RWPE2 (cell line): ENCODE results near the gene RAB11FIP3.
"Not testable (repeated sequence)": the region's sequence is repeated elsewhere in the genome, so short reads cannot be mapped to it uniquely, and the experiment has no call there.

Experiments
- ATAC-seq: fragments of 200-7000 bp; cut with Tn5 transposase; 3 replicates; pipeline ENCODE4 v1.9.1; 2021; ENCODE audit warnings: low read depth
- DNase-seq: peaks from one replicate; pipeline ENCODE4 v3.0.0-alpha.2; 2020; ENCODE audit warnings: low spot score
- H3K27ac ChIP-seq: fragments of 450-650 bp; 2 replicates; pipeline ENCODE4 v1.5.1; 2017; ENCODE audit warnings: mild to moderate bottlenecking; ENCODE audit not compliant: poor library complexity, severe bottlenecking
- H3K27me3 ChIP-seq: fragments of 250-450 bp; sonication (Bioruptor Pico); 2 replicates; pipeline ENCODE4 v1.5.1; 2021; ENCODE audit warnings: mild to moderate bottlenecking, moderate library complexity; ENCODE audit not compliant: insufficient read depth, poor library complexity, severe bottlenecking
- H3K36me3 ChIP-seq: fragments of 250-450 bp; sonication (Bioruptor Pico); 2 replicates; pipeline ENCODE4 v1.5.1; 2020; ENCODE audit warnings: low read depth, mild to moderate bottlenecking, moderate library complexity
- H3K4me1 ChIP-seq: fragments of 250-450 bp; sonication (Bioruptor Pico); 2 replicates; pipeline ENCODE4 v1.5.1; 2021; ENCODE audit warnings: mild to moderate bottlenecking, moderate library complexity; ENCODE audit not compliant: insufficient read depth, poor library complexity, severe bottlenecking
- H3K4me3 ChIP-seq: fragments of 250-450 bp; sonication (Bioruptor Pico); 2 replicates; pipeline ENCODE4 v1.5.1; 2021; ENCODE audit warnings: mild to moderate bottlenecking, moderate library complexity; ENCODE audit not compliant: severe bottlenecking
- H3K9me3 ChIP-seq: fragments of 250-450 bp; sonication (Bioruptor Pico); 2 replicates; pipeline ENCODE4 v1.5.1; 2021; ENCODE audit warnings: mild to moderate bottlenecking, moderate library complexity; ENCODE audit not compliant: severe bottlenecking
- CTCF ChIP-seq: fragments of 450-650 bp; IDR thresholded peaks from one replicate; pipeline ENCODE4 v1.5.1; 2017; ENCODE audit warnings: mild to moderate bottlenecking, moderate library complexity; ENCODE audit not compliant: poor library complexity, severe bottlenecking

Gene RAB11FIP3

GRCh38 chr16:505479-506245, 80.2 kb downstream of the RAB11FIP3 start:
- H3K27ac ChIP-seq, result no peak overlapping the region
- no peaks in the 10 kb centered on the region for H3K27me3 ChIP-seq
- DNase-seq (peak; percentile 55), ATAC-seq (no peak)
- H3K4me3 ChIP-seq, result no peak overlapping the region
- H3K36me3 ChIP-seq, result no peaks in the 10 kb centered on the region
- TF ChIP-seq CTCF, result no peak
- no peaks in the 10 kb centered on the region for H3K9me3 ChIP-seq
- H3K4me1 ChIP-seq, result no peaks in the 10 kb centered on the region

- Histone ChIP-seq H3K4me3 (no peak overlapping the region), H3K27ac (no peak overlapping the region), H3K27me3 (no peaks in the 10 kb centered on the region), H3K9me3 (no peaks in the 10 kb centered on the region), H3K36me3 (no peaks in the 10 kb centered on the region), H3K4me1 (no peaks in the 10 kb centered on the region)
- no peak for TF ChIP-seq CTCF
- DNase-seq (no peak), ATAC-seq (no peak)
Measured at GRCh38 chr16:506246-506546, 80.7 kb downstream of the RAB11FIP3 start.

DNA sequence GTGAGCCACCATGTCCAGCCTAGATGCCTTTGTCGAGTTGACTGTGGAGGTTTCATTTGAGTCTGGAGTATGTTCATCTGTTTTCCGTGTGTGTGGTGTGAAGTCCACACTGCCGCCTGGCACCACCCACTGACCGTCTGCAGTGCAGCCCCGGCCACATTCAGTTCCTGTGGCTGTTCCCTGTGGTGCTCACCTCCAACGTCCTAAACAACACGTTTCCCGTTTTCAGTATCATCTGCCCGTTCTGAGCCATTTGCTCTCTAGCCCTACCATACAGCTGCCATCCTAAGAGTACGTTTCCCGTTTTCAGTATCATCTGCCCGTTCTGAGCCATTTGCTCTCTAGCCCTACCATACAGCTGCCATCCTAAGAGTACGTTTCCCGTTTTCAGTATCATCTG, 82.1 kb downstream of the RAB11FIP3 start:
- ATAC-seq, H3K9me3 ChIP-seq, H3K4me1 ChIP-seq, DNase-seq, H3K27me3 ChIP-seq, H3K27ac ChIP-seq, H3K36me3 ChIP-seq, H3K4me3 ChIP-seq: not testable (repeated sequence)

GRCh38 chr16:507996-508395, 82.5 kb downstream of the RAB11FIP3 start:
- H3K36me3 ChIP-seq, result no peaks in the 10 kb centered on the region
- no peaks in the 10 kb centered on the region for H3K27me3 ChIP-seq
- no peak overlapping the region for H3K27ac ChIP-seq
- H3K4me1 ChIP-seq, result no peaks in the 10 kb centered on the region
- no peaks in the 10 kb centered on the region for H3K9me3 ChIP-seq
- TF ChIP-seq CTCF, result no peak
- ATAC-seq (no peak), DNase-seq (no peak)
- no peak overlapping the region for H3K4me3 ChIP-seq

DNA sequence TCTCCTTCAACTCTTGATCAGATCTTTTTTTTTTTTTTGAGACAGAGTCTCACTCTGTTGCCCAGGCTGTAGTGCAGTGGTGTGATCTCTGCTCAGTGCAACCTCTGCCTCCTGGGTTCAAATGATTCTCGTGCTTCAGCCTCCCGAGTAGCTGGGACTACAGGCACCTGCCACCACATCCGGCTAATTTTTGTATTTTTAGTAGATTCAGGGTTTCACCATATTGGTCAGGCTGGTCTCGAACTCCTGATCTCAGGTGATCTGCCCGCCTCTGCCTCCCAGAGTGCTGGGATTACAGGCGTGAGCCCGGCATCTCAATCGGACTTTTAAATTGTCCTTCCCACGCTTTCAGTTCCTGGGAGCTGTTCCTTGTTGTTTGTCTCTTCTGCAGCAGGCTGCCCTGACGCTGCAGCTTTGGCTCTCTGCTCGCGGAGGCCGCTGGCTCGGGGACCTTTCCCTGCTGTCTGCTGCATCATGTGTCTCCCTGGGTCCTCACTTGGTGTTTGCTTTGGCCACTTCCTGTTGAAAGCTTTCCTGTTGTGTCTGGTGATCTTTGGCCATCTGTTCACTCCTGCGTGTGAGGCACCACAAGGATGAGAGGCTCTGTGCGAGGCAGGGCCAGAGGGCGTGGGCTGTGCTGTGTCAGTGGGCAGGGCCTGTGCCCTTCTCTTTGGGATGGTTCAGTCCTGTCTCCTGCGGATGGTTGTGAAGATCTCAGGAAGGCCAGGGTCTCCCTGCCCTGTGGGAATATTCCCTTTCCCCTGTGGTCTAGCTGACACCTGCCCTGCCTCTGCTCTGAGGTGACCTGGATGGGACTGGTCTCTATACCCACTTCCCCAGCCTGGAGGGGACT, 83.7 kb downstream of the RAB11FIP3 start:
- H3K27me3 ChIP-seq, result no peaks in the 10 kb centered on the region
- no peaks in the 10 kb centered on the region for H3K36me3 ChIP-seq
- no peaks in the 10 kb centered on the region for H3K9me3 ChIP-seq
- no peak for DNase-seq
- no peak overlapping the region for H3K27ac ChIP-seq
- H3K4me1 ChIP-seq, result no peaks in the 10 kb centered on the region
- ATAC-seq, result no peak
- no peak for TF ChIP-seq CTCF
- H3K4me3 ChIP-seq, result no peak overlapping the region
